ENCODE data around the gene KIF5A.
A peak's percentile ranks its signal among the peaks of the same experiment; 100 is the strongest.

KIF5A gene

GRCh38 chr12:57606821-57607220 is 57.0 kb downstream of the KIF5A start:
- Mint-ChIP-seq H3K27ac (peak overlapping the region; percentile 24 to 98 (median 80)), H3K4me1 (peaks cover 57% of the 10 kb centered on the region), H3K9me3 (no peaks in the 10 kb centered on the region), H3K27me3 (ENCODE audit: low read depth) (peaks cover 4% of the 10 kb centered on the region), H3K4me3 (peak overlapping the region; percentile 83 to 91 (median 88)), H3K36me3 (ENCODE audit: low read depth) (peaks cover 37% of the 10 kb centered on the region)
- no peak for TF ChIP-seq CTCF (IDR thresholded peaks at IDR 0.05; ENCODE audit: unreplicated experiment in 3 of 3)

GRCh38 chr12:57607958-57608663 is 58.3 kb downstream of the KIF5A start:
- peak overlapping the region; percentile 29 to 86 (median 58) for H3K4me3 Mint-ChIP-seq
- no peak for TF ChIP-seq CTCF (IDR thresholded peaks at IDR 0.05; ENCODE audit: unreplicated experiment in 3 of 3)
- peaks cover 4% of the 10 kb centered on the region for H3K27me3 Mint-ChIP-seq (ENCODE audit: low read depth)
- peak overlapping the region; percentile 44 to 71 (median 69) for H3K27ac Mint-ChIP-seq
- H3K4me1 Mint-ChIP-seq: peaks cover 59% of the 10 kb centered on the region
- H3K9me3 Mint-ChIP-seq: no peaks in the 10 kb centered on the region
- H3K36me3 Mint-ChIP-seq (ENCODE audit: low read depth): peaks cover 29% of the 10 kb centered on the region

GRCh38 chr12:57609101-57609780 is 59.4 kb downstream of the KIF5A start:
- no peaks in the 10 kb centered on the region for H3K9me3 Mint-ChIP-seq

GRCh38 chr12:57609781-57610553 is 60.1 kb downstream of the KIF5A start:
- peaks cover 38% of the 10 kb centered on the region for H3K36me3 Mint-ChIP-seq (ENCODE audit: low read depth)

More at GRCh38 chr12:57609101-57609780, 59.4 kb downstream of the KIF5A start:
- no peak for TF ChIP-seq CTCF (IDR thresholded peaks at IDR 0.05; ENCODE audit: unreplicated experiment in 3 of 3)
- peak overlapping the region; percentile 77 to 90 (median 86) for H3K4me3 Mint-ChIP-seq
- H3K4me1 Mint-ChIP-seq: peaks cover 50% of the 10 kb centered on the region
- H3K27me3 Mint-ChIP-seq (ENCODE audit: low read depth): peaks cover 4% of the 10 kb centered on the region
- peak overlapping the region; percentile 71 to 92 (median 89) for H3K27ac Mint-ChIP-seq
- H3K36me3 Mint-ChIP-seq (ENCODE audit: low read depth): peaks cover 34% of the 10 kb centered on the region

GRCh38 chr12:57610554-57611107 is 60.8 kb downstream of the KIF5A start:
- H3K36me3 Mint-ChIP-seq (ENCODE audit: low read depth): peaks cover 43% of the 10 kb centered on the region
- peaks cover 45% of the 10 kb centered on the region for H3K4me1 Mint-ChIP-seq
- H3K4me3 Mint-ChIP-seq: peak overlapping the region; percentile 86 to 93 (median 90)
- H3K27ac Mint-ChIP-seq: peak overlapping the region; percentile 71 to 92 (median 89)
- no peaks in the 10 kb centered on the region for H3K9me3 Mint-ChIP-seq
- peaks cover 4% of the 10 kb centered on the region for H3K27me3 Mint-ChIP-seq (ENCODE audit: low read depth)
- no peak for TF ChIP-seq CTCF (IDR thresholded peaks at IDR 0.05; ENCODE audit: unreplicated experiment in 3 of 3)

More at GRCh38 chr12:57609781-57610553, 60.1 kb downstream of the KIF5A start:
- Mint-ChIP-seq H3K4me3 (peak overlapping the region; percentile 86 to 93 (median 90)), H3K27ac (peak overlapping the region; percentile 71 to 92 (median 89)), H3K27me3 (ENCODE audit: low read depth) (peaks cover 4% of the 10 kb centered on the region), H3K9me3 (no peaks in the 10 kb centered on the region), H3K4me1 (peaks cover 50% of the 10 kb centered on the region)
- no peak for TF ChIP-seq CTCF (IDR thresholded peaks at IDR 0.05; ENCODE audit: unreplicated experiment in 3 of 3)
